CD4-positive, alpha-beta T cell treated with Interleukin-6 for 4 hours (primary cell): Measurements from ENCODE around the gene SRPK2.
A peak's percentile ranks its signal among the peaks of the same experiment; 100 is the strongest.
"Not testable (repeated sequence)": the region's sequence is repeated elsewhere in the genome, so short reads cannot be mapped to it uniquely, and the experiment has no call there.

Experiments used
- DNase-seq: peaks from one replicate; pipeline ENCODE4 v3.0.0-alpha.2; 2020; ENCODE audit warnings: mixed read lengths

SRPK2 gene

DNA sequence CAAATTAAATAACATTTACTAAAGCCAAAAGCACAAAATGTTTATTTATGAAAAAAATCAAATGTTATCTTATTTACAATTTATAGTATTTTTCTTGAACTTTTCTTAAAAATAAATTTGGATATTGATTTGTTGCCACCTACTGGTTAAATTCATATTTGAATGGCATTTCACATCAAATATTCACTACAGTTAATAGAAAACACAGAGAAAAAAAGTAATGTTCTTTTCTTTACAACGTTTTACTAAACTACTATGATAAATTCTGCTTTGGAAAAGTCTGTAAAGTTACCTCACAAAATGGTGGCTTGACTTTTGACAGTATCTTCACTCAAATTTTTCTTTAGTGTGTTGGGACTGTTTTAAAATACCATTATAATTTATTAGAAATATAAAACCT is 52.7 kb downstream of the SRPK2 start:
- no peak for DNase-seq

DNA sequence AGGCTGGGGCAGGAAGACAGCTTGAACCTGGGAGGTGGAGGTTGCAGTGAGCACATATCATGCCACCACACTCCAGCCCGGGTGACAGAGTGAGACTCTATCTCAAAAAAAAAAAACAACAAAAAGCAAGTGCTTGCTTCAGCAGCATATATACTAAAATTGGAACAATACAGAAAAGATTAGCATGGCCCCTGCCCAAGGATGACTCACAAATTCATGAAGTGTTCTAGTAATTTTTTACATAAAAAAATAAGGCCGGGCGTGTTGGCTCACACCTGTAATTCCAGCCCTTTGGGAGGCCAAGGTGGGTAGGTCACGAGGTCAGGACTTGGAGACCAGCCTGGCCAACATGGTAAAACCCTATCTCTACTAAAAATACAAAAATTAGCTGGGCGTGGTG is 56.1 kb downstream of the SRPK2 start:
- not testable (repeated sequence) for DNase-seq

DNA sequence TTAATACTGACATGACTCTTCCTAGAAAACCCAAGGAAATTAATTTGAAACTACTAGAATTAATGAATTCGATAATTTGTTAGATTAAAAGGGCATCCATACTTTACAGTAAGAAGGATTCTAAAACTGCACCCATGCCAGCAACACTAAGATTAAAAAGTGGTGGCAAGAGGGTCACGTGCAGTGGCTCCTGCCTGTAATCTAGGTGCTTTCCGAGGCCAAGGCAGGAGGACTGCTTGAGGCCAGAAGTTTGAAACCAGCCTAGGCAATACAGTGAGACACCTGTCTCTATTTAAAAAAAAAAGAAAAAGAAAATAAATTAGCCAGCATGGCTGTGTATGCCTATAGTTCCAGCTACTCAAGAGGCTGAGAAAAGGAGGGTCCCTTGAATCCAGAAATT is 58.2 kb downstream of the SRPK2 start:
- no peak for DNase-seq

DNA sequence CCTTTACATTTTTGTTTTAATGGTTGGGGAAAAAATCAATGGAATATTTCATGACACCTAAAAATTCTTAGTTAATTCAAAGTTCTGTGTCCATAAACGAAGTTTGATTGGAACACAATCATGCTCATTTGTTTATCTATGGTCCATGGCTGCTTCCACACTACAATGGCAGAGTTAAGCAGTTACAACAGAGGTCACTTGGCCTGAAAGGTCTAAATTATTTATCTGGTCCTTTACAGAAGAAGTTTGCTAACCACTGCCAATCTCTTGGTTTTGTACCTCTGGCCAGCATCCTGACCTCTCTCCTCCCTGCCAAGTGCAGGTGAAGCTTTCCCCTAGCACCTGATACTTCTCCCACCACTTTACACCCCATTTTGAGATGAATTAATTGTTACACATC is 61.5 kb downstream of the SRPK2 start:
- DNase-seq: no peak

DNA sequence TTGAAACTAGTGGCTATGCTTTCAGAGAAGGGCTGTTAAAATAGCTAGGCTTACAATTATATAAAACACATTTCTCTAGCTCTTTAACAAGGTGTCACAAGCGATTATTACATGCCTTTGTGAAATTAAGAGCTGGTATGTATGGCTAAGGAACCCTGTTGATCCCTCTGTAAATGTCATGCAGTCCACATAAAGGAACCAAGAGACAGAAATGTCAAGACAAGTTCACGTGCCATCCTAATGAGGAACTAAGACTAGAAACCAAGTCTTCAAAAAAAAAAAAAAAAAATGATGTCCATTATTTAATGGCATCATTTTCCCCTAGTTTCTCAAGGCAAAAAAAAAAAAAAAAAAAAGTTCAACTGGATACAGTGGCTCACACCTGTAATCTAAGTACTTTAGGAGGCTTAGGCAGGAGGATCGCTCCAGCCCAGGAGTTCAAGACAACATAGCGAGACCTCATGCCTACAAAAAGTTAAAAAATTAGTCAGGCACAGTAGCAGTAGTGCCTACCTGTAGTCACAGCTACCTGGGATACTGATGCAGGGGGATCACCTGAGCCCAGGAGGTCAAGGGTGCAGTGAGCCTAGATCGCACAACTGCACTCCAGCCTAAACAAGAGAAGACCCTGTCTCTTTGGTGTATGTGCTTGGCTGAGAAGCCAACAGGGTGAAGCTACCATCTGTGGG is 63.4 kb downstream of the SRPK2 start:
- DNase-seq: no peak

DNA sequence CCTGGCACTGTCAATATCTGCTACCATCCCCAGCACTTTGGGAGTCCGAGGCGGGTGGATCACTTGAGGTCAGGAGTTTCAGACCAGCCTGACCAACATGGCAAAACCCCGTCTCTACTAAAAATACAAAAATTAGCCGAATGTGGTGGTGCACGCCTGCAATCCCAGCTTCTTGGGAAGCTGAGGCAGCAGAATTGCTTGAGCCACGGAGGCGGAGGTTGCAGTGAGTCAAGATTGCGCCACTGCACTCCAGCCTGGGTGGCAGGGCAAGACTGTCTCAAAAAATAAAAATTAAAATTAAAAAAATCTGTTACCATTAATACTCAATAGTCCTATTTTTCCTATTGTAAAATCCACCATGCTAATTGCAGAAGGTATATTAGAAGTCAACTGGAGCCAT is 64.1 kb downstream of the SRPK2 start:
- DNase-seq: not testable (repeated sequence)

DNA sequence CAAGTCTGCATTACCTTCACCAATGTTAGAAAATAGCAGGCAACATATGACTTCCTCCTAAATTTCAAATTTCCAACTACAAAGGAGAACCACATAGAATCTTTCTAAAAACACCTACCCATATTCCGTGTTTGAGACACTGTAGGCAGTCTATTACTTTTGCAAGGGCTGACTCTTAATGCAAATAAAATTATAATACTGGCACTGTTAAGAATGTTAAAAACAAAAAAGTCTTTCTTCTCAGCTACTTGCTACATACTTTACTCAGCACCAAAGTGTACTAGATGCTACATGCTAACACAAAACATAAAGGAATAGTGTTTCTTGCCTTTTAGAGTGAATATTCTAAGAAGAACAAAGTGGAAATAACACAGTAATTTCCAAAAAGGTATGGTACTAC is 65.4 kb downstream of the SRPK2 start:
- no peak for DNase-seq

DNA sequence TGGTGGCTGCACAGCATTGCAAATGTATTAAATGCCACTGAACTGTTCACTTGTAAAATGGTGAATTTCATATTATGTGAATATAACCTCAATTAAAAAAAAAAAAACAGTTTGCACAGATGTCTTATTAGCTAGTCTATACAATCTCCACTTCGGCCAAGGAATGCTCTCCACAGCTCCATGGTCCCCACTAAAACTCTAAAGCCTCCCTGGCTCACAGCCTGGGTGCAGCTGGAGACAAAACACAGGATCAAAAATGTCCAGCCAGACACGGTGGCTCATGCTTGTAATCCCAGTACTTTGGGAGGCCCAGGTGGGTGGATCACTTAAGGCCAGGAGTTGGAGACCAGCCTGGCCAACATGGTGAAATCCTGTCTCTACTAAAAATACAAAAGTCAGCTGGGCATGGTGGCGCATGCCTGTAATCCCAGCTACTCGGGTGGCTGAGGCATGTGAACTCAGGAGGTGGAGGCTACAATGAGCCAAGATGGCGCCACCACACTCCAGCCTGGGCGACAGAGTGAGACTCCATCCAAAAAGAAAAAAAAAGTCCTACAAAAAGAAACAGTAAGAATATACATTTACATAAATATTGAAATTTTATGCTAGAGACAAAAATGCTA is 66.0 kb downstream of the SRPK2 start:
- DNase-seq: no peak

DNA sequence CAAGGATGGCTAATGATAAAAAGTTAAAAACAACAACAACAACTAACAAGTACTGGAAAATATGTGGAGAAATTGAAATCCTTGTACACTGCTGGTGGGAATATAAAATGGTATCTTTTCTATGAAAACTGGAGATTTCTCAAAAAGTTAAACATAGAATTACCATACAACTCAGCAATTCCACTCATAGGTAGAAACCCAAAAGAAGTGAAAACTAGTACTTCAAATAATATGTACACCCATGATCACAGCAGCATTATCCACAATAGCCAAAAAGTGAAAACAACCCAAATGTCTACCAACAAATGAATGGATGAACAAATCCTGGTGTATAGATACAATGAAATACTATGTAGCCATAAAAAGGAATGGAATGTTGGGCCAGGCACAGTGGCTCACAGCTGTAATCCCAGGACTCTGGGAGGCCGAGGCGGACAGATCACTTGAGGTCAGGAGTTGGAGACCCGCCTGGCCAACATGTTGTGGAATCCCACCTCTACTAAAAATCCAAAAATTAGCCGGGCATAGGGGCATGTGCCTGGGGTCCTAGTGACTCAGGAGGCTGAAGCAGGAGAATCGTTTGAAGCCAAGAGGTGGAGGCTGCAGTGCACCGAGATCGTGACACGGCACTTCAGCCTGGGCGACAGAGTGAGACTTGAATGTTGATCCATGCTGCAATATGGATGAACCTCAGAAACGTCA is 66.8 kb downstream of the SRPK2 start:
- DNase-seq: no peak

DNA sequence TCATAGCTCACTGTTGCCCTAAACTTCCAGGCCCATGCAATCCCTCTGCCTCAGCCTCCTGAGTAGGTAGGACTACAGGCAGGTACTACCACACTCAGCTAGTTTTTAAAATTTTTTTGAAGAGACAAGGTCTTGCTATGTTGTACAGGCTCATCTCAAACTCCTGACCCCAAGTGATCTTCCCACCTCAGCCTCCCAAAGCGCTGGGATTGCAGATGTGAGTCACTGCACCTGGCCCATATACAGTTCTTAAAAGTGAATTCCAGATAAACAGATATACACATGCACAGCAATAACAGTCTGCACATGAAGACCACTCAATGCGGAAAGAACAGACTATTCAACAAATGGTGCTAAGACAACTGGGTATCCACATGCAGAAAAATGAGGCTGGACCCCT is 67.8 kb downstream of the SRPK2 start:
- no peak for DNase-seq

DNA sequence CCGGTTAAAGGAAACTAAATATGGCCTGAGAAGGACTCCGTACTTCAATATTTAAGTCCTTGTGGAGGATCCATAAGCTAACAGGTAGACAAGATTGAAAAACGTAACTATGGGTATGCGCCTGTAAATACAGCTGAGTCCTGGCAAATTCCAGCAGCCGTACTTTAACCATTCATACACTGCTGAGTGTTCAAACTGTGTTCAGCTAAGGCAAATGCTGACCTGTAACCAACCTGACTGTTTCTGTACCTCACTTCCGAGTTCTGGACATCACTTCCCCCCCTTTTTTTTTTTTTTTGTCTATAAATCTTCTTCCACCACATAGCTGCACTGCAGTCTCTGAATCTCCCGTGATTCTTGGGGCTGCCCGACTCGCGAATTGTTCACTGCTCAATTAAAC is 69.1 kb downstream of the SRPK2 start:
- DNase-seq: no peak

DNA sequence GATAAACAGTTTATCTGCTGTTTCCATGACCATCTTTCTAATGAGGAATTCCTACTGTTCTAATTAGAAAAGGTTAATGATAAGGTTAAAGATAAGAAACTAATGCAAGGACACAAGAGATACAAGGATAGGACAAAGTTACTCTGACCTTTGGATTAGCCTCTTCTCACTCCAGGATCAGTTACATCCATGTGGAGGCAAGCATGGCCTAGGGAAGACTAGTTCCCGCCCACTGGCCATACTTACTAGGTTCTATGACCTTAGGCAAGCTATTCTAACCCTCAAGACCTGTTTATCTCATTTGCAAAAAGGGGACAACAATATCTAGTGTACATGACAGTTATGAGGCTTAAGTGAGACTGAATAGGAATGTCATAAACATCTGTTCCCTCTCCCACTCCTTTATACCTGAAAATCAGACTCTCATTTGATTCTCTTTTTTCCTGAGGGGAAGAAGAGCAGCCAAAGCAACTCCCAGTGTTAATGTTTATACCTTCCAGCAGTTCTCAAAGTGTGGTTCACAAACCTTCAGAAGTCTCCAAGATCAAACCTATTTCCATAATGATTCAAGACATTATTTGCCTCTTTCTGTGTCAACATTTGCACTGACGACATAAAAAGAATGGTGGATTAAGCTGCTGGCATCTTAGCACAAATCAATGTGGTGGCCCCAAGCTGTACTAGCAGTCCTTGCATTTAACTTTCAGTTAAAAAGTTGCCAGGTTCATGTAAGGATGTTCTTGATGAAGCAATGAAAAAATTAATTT is 72.0 kb downstream of the SRPK2 start:
- no peak for DNase-seq

DNA sequence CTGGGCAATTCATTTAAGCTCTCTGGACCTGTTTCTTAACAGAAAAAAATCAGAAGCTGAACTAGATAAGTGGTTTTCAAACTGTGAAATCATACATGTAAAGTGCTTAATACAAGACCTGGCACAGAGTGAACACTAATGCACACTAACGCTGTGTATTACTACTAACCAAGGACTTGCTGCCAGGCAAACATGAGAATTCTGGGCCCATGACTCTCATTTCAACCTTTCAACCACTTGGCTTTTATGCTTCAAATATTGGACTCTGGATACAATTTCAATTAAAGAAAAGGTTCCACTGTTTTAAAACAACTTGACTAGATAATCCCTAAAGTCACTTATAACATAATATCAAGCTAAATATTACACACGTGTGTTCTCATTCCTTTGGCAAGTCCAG is 73.4 kb downstream of the SRPK2 start:
- DNase-seq: no peak

DNA sequence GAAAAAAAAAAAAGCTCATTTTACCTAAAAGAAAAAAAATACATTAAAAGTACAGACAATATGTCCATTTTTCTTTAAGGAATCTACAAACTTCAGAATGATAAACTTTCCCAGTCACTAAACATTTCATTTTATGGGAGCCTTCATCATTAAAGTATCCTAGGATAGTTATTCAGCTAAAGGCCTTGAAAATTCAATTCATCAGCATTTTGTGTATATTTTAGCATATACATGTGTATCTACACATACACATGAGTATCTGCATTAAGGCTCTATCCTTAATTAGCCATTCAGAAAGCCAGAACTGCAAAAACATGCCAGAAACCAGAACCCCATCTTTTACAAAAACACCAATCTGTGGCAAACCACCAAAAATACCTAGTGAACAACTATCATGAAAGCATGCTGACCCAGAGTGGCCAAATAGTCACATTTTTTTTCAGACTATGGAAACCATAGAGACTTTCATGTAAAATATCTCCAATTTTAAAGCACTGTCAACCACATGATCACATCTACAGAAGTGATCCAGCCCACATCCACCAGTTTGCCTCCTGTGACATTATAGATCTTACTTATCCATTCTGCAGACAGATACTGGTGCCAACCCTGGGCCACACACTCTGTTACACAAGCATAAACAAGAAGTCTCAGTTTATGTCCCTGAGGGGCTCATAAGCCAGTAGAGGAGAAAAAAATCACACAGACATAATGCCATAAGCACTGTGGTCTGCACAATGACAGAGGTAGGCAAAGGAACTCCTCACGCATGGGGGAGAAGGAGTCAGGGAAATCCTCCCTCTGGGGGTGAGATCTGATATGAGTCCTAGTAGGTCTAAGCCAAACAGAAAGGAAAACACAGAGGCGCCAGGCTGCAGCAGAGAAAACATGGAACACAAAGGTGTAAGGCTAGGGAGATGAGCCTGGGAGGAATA is 79.2 kb downstream of the SRPK2 start:
- DNase-seq: no peak

DNA sequence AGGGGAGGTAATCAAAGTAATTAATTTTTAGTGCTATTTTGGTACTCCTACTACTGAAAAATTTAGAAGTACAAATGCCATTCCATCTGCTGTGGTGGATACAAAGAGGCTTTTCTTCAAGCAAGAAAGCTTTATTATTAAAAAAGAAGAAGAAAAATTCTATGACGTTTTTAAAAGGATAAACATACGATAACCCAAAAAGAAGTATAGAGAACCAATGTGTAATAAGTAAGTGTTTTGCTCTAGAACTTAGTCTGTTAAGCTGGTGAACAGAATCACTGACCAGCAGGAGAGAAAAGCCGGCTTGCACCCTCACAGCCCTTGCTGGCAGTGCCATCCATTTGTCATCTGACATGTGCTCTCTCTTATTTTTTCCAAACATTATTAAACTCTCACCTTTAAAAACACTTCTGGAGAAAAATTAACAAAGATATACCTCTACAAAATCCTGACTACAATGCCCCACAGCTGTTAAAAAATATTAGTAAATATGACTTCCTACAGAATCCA is 81.5 kb downstream of the SRPK2 start:
- DNase-seq: no peak

DNA sequence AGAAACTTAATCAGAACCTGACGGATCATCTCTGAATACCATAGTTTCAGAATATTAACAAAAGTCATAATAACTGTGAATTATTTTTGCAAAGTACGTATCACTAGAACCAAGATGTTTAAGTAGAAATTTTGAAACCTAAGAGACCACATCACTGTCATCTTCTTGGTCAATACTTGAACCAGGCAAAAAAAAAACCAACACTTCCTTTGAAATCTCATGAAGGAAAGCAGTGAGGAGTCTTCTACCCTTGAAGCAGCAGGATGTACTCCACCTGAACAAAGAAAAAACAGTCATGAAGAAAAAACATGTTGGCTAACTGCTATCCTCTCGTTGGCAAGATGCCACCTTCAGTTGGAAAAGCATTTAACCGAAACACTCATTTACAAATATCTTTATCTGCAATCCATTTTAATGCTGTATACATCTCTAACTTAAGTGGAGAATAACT is 82.4 kb downstream of the SRPK2 start:
- peak; percentile 40 for DNase-seq

DNA sequence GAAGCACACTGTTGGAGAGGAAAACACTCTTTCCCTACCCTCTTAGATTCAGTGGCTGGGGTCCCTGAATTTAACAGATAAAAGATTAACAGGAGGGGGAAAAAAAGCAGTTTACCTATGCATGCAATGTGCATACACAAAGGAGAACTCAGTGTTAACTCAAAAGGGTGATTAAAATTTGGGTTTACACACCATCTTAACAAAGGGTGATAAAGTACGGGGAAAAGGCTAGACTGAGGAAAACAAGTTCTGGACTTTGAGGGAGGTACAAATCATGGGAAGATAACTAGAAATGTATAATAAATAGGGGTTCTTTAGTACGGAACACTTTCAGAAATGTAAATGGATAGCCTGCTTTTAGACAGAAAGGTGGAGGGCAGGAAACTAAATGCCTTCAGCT is 83.1 kb downstream of the SRPK2 start:
- DNase-seq: no peak

DNA sequence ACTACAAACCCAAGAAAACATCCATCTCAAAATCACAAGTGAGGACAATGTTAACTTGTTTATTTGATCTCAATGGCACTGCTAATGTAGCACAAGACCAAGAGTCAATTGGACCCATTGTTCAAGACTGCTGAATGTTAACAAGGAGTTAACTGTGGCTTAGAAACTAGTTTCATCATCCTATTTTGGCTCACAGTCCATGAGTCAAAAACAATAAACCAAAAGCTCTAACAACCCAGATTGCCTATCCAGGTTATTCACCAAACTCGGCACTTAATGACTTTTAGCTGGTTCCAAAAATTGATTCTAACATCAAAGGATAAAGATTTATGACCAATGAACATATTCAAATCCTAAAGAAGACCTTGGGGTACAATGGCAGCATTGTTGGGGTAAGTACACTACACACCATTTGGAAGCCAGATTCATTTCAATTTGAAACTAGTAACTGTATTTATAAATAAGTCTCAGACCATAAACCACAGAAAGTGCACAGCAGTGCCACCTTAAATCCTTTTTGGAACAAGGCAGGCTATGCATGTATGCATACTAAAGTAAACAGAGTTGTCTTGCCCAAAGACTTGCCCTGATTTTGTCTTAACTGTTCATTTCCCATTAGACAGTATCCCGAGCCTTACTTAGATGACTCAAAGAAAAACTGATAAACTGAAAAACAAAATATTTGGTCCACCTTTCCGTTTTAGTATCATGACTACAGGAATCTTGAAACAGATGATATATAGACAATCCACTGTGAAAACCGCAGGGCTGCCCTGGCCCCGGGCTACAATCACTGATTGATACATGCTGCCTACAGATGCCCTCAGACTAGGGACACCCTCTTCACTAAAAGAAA is 84.5 kb downstream of the SRPK2 start:
- DNase-seq: peak; percentile 7

DNA sequence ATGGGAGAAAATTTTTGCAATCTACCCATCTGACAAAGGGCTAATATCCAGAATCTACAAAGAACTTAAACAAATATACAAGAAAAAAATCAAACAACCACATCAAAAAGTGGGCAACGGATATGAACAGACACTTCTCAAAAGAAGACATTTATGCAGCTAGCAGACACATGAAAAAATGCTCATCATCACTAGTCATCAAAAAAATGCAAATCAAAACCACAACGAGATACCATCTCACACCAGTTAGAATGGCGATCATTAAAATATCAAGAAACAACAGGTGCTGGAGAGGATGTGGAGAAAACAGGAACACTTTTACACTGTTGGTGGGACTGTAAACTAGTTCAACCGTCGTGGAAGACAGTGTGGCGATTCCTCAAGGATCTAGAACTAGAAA is 88.1 kb downstream of the SRPK2 start:
- DNase-seq: not testable (repeated sequence)

DNA sequence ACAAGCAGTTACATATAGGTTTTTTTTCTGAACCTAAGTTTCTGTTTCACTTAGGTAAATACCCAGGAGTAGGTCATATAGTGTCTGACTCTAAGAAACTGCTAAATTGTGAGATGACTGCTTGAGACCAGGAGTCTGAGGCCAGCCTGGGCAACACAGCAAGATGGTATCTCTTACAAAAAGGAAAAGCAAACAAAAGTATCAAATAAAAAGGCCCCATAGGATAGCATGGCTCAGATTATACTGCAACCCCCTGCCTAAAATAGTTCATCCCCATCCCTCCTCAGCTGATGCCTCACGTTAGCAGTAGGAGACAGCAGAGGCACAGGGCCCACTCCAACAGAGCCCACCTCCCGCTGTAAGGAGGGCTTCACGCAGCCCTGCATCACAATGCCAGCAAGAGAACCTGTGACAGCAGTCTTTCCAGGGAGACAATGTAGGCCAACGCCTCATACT is 90.3 kb downstream of the SRPK2 start:
- DNase-seq: no peak

DNA sequence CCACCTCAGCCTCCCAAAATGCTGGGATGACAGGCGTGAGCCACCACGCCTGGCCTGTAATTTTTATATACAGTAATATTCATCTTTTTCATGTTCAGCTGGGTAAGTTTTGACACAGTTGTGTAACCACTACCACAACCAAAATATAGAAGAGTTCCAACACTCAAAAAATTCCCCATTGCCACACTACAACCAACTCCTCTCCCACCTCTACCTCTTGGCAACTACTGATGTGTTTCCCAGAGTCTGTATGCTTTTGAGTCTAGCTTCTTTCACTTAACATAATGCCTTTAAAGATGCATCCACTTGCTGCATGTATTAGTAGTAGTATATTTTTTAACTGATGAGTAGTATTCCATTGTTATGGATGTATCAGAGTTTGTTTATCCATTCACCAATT is 90.7 kb downstream of the SRPK2 start:
- DNase-seq: no peak
